Activated gamma-delta T cell (primary cell): ENCODE data around the gene MYOG.

ENCODE experiments used
- DNase-seq: peaks from one replicate; lab custom pipeline; 2025; lab: John Stamatoyannopoulos, UW
- total RNA-seq, 2 donors: gene quantifications; one replicate each; lab custom pipeline; 2026; lab: John Stamatoyannopoulos, UW

The MYOG gene
- 0 reads per million in 2 donors for total RNA-seq

DNA sequence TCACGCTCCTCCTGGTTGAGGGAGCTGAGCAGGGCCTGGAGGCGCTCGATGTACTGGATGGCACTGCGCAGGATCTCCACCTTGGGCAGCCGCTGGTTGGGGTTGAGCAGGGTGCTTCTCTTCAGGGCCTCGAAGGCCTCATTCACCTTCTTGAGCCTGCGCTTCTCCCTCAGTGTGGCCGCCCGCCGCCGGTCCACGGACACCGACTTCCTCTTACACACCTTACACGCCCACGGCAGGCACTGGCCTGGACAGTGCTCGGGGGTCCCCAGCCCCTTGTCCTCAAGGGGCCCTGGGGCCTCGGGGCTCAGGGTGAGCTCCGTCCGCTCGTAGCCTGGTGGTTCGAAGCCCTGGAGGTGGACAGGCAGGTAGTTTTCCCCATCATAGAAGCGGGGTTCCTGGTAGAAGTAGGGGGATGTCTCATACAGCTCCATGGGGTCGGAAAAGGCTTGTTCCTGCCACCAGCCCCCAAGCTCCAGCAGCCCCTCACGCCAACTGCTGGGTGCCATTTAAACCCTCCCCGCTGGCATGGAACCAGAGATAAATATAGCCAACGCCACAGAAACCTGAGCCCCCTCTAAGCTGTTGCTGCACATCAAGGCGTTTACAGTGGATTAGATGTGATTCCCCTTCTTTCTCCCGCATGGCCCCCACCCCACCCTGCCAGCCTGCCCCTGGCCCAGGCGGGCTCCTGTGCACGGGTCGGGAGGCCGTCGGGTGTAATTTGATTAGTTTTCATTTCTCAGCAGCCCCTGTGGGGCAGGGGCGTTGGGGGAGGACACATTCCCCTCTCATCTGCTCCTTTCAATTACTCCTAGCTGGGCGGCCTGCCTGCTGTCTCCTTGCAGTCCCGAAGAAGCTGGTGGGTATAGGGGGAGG is at the start of gene MYOG:
Gene MYOG, minus strand, starts transcription at position 485 of the 879 bp plus-strand sequence. Its CDS starts 51 bp downstream, at position 434.
- DNase-seq, result no peak

DNA sequence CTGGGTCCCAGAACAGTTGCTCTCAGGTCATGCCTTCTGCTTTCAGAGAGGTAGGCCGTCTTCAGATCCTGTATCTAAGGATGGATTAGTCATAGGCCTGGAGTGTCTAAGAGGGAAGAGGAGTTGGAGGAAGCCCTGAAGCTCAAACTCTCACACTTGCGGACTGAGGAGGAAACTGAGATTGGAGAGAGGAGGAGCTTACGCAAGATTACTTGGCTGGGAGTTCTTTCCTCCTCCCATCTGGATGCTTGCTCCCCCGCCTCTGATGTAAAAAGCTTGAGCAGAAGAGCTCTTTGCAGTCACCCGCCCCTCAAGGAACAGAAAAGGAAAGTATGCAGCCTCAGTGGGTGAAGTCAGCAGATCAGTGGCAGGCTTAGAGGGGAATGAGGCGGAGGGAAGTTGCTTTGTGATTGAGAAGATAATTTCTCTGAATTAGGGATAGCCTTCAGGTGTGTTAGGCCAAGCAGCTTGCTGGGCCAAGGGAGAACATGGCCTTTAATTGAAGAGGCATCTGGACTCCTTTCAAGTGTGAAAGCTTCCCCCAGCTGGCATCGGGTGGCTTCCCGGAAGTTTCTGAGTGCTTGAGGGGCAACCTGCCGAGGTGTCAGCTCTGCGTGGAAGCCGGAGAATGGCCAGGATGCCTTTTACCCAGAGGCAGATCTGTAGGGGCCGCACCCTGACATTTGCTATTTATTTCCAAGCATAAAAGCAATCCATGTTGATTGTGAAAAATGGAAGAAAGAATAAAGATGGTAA is 48.3 kb upstream of the MYOG start:
- DNase-seq, result no peak

DNA sequence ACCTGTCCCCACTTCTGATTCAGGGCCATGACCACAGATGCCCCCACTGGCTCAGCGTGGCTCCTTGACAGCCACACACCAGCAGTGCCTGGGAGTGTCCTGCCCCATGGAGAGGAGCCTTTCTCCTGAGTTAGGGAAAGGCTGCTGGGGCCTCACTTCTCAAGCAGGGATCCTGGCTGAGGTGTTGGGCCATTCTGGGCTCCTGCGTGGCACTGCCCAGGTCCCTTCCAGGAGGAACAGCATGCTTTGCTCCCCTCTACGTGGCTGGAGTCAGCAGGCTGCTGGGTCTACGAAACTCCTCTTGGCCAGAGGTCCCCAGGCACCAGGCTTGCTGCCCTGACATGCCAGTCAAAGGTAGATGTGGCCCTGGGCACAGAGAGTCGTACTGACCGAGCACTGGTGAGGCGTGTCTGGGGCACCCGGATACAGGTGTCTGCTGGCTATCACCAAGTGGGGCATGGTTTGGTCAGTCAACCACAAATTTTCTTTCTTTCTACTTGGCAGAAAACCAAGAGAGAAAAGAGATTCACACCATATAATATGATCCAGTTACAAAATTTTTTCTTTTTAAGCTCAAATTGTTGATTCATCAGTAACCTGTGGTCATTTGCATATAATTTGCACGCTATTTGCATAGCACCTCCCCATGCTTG is 45.9 kb upstream of the MYOG start:
- no peak for DNase-seq

DNA sequence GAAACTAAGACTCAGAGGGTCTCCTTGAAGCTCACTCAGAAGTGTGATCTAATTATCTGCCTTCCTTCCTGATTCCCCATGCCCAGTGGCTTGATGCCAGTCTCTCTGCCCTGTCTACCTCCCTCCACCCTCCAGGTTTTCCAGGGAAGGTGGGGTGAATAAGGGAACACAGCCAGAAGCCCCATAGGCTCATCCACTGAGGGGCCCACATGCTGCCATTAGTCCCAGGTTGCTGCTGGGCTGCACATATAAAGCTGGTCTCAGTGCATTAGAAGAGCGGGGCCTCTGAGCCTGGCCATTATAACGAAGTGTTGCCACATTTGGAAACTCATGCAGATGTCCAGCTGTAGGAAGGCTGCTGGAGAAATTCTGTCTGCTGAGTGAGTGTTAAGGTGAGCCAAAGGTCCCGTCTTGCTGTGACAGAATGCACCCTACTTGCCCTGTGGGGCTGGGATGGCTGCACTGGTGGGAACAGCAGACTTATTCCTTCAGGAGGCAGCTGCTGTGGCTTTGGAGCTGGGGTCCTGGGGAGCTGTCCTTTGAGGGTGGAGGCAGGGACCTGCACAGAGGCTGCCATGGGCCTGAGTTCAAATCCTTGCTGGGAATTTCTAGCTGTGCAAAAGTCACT is 44.7 kb upstream of the MYOG start:
- DNase-seq, result no peak

DNA sequence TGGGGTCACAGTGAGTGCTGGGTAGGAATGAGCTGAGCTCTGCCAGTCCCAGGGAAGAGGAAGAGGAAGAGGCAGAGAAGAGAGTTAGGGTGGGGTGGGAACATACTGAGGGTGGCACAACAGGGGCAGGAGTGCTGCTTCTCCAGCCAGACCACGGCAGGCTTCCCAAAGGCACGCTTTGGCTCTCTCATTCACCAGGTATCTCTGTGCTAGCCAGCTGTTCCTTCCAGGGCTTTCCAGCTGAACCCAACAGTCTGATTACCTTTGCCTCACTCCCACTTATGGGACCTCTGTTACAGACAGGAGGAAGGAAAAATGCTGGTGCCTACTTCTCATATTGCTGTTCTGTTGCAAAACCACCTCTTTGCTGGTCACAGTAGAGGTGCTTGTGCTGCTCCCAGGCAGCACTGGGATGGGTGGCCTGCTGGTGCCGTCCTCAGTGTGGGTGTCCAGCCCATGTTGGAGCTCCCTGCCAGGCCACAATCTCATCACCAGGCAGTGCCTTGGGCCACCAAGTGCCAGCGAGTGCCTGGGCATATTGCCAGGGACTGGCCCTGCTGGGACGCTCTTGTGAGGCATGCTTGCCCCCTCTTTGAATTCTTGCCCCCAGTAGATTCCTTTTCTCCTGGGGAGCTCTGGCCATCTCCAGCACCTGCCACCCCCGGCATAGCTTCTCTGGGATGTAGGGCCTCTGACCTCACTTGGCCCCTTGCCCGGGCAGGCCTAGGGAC is 43.9 kb upstream of the MYOG start:
- DNase-seq, result no peak

DNA sequence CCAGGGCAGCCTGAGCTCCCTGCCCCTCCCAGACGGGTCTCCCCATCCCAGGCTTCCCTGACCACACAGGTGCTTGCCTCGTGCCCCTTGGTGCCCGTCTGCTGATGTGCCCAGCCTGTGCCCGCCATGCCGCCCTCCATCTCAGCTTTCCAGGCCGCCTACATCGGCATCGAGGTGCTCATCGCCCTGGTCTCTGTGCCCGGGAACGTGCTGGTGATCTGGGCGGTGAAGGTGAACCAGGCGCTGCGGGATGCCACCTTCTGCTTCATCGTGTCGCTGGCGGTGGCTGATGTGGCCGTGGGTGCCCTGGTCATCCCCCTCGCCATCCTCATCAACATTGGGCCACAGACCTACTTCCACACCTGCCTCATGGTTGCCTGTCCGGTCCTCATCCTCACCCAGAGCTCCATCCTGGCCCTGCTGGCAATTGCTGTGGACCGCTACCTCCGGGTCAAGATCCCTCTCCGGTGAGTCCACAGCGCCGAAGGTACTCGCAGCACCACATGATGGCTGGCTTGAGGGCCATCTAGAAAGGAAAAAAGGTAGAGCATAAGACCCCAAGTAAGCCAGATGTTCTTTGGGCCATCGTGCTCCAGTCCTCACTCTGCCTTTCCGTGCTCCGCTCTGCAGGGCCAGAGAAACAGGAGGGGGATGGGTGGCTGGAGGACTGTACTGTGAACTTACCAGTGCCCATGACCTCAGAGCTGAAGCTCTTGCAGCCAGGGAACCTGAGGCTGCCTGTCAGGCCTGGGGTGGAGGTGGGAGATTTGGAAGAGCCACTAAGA is 43.1 kb upstream of the MYOG start:
- no peak for DNase-seq

DNA sequence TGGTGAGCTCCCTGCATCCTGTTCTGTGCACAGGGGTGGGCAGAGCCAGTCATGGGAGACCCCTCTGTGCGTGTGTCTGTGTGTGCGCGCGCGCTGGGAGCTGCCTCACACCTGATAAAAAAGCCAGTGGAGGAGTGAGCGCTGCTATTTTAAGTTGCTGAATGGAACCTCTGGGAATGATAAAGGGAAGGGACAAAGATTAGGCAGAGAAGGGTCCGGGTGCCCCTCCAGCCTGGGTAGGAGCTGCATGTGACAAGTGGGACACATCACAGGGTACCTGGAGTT is 42.6 kb upstream of the MYOG start:
- DNase-seq, result no peak

DNA sequence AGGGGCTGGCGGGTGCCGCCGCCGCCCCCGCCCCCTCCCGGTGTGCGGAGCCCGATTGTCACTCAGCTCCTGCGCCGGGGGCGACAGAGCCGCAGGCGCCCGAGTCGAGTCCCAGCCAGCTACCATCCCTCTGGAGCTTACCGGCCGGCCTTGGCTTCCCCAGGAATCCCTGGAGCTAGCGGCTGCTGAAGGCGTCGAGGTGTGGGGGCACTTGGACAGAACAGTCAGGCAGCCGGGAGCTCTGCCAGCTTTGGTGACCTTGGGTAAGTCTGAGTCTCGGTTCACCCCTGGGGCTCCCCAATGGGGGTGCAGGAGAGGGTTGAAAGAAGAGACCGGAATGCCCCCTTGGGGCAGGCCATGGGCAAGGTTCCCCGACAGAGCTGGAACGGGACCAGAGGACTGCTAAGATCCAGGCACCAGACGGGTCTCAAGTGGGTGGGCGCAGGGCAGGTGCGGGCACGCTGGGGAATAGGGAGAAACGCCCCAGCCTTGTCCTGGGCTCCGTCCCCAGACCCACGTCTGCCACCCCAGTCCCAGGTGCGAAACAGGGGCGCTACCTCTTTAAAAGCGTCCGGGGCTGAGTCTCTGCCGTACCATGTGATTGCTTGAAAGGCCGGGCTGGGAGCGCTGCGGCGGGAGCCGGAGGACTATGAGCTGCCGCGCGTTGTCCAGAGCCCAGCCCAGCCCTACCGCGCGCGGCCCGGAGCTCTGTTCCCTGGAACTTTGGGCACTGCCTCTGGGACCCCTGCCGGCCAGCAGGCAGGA is 42.0 kb upstream of the MYOG start, which contains the start of gene ADORA1:
Gene ADORA1, plus strand, starts transcription at position 61 of the 765 bp plus-strand sequence. CDS start 1,116 bp downstream, outside the sequence.
- DNase-seq, result no peak

DNA sequence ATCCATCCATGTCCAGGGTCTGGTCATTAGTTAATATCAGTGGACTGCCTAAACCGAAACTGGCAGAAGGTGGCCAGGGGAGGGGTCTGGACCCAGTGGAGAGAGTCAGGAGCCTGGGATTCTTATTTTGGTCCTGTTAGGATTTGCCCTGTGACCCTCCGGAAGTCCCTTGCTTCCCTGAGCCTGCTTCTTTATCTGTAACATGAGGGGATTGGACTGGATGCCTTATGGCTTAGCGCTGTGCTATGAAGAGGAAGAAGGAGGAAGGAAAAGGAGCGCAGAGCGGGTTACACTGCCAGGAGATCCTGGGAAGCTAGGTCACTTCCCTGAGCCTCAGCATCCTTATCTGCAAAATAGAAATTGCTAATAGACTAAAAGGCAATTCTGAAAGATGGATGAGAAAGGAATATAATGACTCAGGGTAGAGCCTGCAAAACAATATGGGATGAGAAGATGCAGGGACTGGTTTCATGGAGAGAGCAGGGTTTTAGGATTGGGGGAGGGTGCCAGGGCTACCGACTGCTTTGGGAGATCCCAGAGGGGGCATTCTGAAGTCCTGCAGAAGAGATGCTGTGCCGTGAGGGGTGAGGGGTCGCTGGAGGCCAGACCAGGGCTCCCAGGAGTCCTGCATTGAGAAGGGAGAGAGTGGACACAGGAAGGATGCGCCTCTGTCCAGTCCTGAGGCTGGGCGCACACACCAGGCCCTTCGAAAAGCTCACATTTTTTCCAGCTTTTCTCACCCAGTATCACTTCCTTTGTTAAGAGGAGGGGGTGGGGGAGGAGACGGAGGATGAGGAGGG is 41.3 kb upstream of the MYOG start:
- DNase-seq, result no peak

DNA sequence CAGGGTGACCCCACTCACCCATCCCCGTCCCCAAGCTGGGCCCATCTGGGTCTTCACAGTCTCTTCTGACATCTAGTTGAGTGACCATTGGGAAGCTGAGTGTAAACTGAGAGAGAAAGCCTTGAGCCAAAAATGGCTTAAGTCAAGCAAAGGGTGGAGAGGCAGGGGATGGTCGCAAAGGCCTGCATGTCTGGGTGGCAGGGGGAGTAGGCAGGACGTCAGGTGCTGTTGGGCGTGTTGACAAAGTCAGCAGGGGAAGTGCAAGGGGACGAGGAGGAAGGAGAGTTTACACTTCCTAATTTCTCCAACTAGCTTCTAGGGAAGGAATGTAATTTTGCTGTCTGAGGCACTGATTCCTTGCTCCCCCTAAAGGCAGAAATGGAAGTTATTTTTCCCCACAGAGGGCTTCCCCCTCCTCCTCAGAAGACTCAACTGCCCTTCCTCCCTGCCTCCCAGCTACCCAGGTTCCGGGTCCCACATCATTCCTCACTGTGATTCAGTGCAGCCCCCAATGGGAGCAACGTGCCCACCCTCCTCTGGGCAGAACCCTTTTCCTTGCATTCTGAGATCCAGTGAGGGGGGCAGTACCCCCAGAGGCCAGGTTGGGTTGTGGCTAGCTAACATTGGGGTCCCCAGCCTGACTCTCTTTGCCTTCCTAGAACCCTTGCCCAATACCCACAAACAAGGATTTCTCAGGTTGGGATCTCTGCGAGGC is 40.5 kb upstream of the MYOG start:
- DNase-seq, result no peak

DNA sequence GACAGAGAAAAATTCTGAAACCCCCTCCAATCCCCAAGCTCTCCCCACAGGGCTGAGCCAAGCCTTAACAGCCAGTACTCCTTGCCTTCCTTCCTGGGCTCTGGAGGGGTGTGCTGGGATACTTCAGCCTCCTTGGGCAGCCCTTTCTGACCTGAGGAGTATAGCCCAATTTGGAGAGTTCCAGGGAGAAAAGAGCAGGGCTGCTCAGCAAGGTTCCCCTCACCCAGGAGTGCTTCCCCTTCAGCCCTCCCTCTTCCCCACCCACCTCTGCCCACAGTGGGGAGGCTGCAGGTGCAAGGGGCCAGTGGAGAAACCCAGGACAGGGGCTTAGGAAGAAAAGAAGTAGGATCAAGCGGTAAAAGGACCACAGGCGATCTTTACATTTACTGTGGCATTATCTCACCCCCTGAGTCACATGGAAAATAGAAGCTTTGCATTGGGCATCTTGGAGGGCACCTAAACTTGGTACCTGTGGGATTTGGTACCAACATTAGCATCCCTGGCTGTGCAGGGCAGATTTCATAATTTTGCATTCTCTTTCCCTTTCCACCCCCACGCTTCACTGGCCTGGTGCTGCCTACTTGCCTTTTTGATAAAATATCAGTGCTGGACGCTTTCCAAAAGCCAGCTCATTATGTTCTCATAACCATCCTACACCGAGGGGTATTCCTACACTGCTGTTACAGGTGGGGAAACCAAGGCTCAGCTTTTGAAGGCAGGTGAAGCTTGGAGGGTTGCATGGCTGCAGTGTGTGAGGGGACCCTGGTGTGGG is 38.9 kb upstream of the MYOG start:
- DNase-seq, result no peak

DNA sequence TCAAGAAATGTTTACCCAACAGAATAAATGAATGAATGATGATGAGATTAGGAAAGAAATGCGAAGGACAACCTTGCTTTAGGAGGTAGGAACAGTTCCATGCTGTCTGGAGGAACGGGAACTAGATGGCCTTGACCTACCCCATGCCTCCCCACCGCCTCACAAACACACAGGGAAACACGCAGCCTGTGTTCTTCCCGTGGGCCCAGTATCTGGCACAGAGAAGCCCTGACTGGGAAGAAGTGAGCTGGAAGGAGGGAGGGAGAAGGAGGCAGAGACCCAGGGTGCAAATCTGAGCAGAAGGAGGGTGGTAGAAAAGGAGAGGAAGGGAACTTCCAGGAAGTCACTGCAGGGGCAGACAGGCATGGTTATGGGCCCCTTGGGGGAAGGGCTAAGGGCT is 38.2 kb upstream of the MYOG start:
- no peak for DNase-seq

DNA sequence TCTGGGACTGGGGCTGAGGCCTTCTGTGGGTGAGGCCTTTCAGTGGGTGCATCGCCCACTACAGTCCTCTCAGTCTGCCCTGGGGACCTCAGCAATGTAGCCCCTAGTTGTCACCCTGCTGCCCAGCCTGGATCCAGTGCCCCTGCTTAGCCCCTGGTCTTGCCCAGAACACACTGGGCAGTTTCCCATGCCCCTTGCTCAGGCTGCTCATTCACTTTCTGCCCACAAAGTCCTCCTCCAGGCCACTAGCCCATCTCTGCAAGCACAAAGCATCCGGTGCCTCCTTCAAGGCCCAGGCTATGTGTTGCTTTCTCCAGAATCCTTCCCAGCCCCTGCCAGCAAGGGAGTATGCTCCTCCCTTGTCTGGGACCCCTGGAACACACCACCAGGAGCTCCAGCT is 36.3 kb upstream of the MYOG start:
- DNase-seq, result no peak

DNA sequence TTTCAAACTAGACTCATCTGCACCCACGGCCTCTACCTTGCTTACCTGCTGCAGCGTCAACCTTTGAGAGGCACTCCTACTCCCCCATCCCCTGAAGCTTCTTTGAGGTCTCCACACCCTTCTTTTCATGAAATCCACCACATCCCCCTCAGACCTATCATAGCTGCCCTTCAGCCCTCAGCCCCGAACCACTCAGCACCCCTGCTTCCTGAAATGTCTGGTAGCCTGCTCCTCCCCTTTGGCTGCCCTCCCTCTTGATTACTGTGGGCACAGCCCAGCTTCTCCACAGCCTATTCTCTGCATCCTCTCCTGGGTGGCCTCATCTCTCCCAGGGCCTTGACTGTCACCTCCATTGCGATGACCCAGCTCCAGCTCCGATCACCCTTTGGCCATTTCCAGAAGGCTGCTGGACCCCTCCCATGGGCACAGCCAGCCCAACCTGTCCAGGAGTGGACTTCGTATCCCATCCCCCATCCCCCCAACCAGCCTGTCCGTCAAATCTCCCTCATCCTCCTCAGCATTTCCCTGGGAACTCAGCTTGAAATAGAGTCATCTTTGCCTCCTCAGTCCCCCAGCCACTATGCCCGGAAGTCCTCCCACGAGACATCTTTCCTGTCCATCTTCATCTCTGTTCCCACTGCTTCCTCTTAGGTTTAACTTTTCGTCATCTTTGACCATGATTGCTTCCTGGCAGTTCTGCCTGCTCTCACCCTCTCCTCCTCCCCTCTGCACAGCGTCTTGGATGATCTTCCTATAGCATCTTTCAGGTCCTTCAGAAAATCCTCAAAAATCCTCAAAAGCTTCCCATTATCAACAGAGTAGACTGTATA is 35.6 kb upstream of the MYOG start:
- DNase-seq, result no peak

DNA sequence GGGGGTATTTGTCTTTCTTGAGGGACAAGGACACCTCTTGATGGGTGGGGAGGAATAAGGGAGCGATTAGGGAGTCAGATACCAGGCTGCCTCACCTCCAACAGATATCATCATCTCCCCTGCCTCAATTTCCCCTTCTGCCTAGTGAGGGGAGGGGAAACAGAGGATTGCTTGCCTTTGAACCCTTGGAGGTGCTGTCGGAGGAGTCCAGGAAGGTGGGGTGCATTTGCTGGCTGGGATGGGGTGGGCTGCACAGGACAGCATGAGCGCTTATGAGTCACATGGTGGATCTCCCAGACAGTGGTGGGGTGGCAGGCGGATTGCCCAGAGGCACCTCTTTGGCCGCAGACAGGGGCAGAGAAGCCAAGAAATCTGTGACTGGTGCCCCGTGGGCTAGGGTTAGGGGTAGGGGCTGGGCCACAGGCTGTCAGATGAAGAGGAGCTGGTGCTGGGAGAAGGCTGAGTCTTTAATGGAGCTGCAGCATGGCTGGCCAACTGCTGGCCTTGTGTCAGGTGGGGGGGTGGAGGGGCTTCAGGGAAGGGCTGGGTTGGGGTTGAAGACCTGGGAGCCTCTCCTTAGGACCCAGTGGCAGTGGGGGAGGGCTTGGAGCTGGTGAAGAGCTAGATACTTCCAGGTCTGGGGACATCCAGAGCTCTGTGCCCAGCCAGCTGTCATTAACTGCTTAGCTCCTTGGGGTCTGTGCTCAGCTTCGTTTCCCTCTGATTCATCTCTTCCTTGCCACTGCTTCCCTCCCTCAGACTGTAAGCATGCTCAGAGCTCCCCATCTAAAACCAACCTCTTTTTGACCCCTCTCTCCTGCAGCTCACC is 34.7 kb upstream of the MYOG start:
- DNase-seq, result no peak
